Astrocyte of the cerebellum (primary cell): Measurements from ENCODE around the gene CHAT.

Experiments used
- DNase-seq: peaks from one replicate; pipeline ENCODE4 v3.0.0-alpha.2; 2011; ENCODE audit warnings: low read depth
- H3K4me3 ChIP-seq: 2 replicates; pipeline ENCODE4 v1.5.1; 2011; ENCODE audit warnings: mild to moderate bottlenecking, low read depth, low read length, moderate library complexity
- CTCF ChIP-seq: IDR thresholded peaks from 2 replicates; pipeline ENCODE4 v1.5.1; 2012; ENCODE audit warnings: low read length, low read depth, moderate library complexity, mild to moderate bottlenecking; ENCODE audit errors: missing control alignments
- in situ Hi-C: cut with HindIII; loops from 2 replicates; pipeline ENCODE4 v1.10.0; 2017; ENCODE audit warnings: low sequenced_read_pairs

The CHAT gene

GRCh38 chr10:49610458-49611165 is 3.2 kb upstream of the CHAT start:
- no peak for TF ChIP-seq CTCF
- DNase-seq: no peak
- in situ Hi-C loops: no loop called here
- no peak overlapping the region for H3K4me3 ChIP-seq

GRCh38 chr10:49611166-49611815 is 2.5 kb upstream of the CHAT start:
- H3K4me3 ChIP-seq: no peak overlapping the region
- in situ Hi-C loops: no loop called here
- DNase-seq: no peak
- TF ChIP-seq CTCF: no peak

DNA sequence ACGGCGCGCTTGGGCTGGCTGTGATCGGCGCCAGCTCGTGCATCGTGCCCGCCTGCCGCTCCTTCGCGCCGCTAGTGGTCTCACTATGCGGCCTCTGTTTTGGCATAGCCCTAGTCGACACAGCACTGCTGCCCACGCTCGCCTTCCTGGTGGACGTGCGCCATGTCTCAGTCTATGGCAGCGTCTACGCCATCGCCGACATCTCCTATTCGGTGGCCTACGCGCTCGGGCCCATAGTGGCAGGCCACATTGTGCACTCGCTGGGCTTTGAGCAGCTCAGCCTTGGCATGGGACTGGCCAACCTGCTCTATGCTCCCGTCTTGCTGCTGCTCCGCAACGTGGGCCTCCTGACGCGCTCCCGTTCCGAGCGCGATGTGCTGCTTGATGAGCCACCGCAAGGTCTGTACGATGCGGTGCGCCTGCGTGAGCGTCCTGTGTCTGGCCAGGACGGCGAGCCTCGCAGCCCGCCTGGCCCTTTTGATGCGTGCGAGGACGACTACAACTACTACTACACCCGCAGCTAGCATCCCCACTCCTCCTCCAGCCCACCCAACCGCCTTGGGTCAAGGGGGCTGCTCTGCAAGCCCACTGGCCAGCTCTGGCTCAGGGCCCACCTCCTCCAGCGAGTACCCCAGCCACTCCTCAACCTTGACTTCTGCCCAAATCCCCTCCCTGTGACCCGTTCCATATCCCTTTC is 1.9 kb upstream of the CHAT start:
- TF ChIP-seq CTCF: no peak

DNA sequence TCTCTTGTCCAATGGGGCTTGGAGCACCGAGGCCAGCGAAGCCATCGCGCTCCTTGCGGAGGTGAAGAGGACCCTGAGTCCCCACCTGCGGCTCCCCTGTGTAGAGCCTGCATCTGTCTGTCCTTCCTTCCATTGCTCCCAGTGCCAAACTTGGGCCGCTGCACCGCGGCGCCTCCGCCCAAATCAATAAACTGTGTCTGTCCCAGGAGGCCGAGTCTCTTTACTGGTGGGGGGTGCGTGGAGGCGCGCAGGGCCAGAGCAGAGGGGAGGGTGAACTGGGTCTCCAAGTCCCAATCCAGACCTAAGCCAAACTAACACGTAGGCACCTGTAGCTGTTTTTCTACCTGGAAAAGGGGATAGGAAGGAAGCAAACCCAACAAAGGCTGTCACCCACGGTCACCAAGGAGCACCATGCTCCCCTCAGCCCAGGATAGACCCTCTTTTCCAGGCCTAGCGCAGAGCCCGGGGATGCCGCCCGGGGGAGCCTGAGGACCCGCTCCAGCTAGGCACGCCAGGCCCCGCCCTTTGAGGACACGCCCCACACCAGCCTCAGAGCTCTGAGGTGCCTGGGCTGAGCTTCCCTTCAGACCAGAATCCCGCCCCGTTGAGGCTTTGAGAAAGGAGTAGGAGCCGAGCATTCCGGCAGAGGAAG is 1.2 kb upstream of the CHAT start:
- in situ Hi-C loops: no loop called here
- no peak for DNase-seq
- no peak for TF ChIP-seq CTCF
- H3K4me3 ChIP-seq: no peak overlapping the region

More for the DNA sequence above, 1.9 kb upstream of the CHAT start:
- no peak for DNase-seq
- in situ Hi-C loops: no loop called here
- H3K4me3 ChIP-seq: no peak overlapping the region

GRCh38 chr10:49613165-49613881 is 514 bp upstream of the CHAT start:
- no peak for DNase-seq
- TF ChIP-seq CTCF: no peak
- H3K4me3 ChIP-seq: no peak overlapping the region
- in situ Hi-C loops: no loop called here
